Chondrocyte (in vitro differentiated cells): Measurements from ENCODE around the gene RPP38. TPM values are rescaled to one million over a fixed set of nuclear protein-coding genes. Genes with fewer than 3 reads are reported as not detected.

ENCODE experiments used
- DNase-seq: peaks from one replicate; pipeline ENCODE4 v3.0.0; 2021; ENCODE audit warnings: mixed read lengths, low spot score
- H3K27ac Mint-ChIP-seq: one replicate; pipeline ENCODE4 v1.8.0; 2021; ENCODE audit warnings: mild to moderate bottlenecking, moderate library complexity, mixed read lengths; ENCODE audit not compliant: unreplicated experiment
- H3K27me3 Mint-ChIP-seq: 2 replicates; pipeline ENCODE4 v1.8.0; 2021; ENCODE audit warnings: low read depth, mixed read lengths
- H3K36me3 Mint-ChIP-seq: 2 replicates; pipeline ENCODE4 v1.8.0; 2021; ENCODE audit warnings: low read depth, mixed read lengths
- H3K4me1 Mint-ChIP-seq: 2 replicates; pipeline ENCODE4 v1.8.0; 2021; ENCODE audit warnings: low read depth, mild to moderate bottlenecking, mixed read lengths
- H3K4me3 Mint-ChIP-seq: one replicate; pipeline ENCODE4 v1.8.0; 2021; ENCODE audit warnings: mild to moderate bottlenecking, moderate library complexity, mixed read lengths; ENCODE audit not compliant: unreplicated experiment
- H3K9me3 Mint-ChIP-seq: 2 replicates; pipeline ENCODE4 v1.8.0; 2021; ENCODE audit warnings: low read depth, mixed read lengths
- total RNA-seq: library from RNA; stranded (reverse); gene quantifications from 3 replicates; pipeline ENCODE4 v1.2.1, GENCODE V29; 2021
- TF ChIP-seq, protein P1 (sequence below): fragments of 200-600 bp; sonication (generic); IDR thresholded peaks from 2 replicates; pipeline ENCODE4 v1.5.0; 2021; ENCODE audit warnings: antibody characterized with exemption, mild to moderate bottlenecking, moderate library complexity

Gene RPP38
- total RNA-seq, 1 donor from 2014 or later = 14.3 TPM

DNA sequence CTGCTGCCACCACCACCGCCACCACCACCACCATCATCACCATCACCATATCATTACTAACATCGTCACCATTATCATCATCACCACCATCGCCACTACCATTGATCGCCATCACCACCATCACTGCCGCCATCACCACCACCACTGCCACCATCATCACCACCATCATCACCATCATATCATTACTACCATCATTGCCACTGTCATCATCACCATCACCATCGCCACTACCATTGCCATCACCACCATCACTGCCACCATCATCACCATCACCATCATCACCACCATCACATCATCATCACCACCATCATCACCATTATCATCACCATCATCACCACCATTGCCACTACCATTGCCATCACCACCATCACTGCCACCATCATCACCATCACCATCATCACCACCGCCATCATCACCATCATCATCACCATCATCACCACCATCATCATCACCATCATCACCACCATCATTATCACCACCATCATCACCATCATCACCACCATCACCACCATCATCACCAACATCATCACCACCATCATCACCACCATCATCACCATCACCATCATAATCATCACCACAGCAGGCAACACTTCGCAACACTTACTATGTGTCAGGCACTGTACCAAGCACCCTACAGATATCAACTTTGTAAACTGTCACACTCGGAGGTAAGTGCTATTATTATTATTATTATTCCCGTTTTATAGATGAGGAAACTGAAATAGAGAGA, 52.1 kb downstream of the RPP38 start:
- TF ChIP-seq, protein P1, sequence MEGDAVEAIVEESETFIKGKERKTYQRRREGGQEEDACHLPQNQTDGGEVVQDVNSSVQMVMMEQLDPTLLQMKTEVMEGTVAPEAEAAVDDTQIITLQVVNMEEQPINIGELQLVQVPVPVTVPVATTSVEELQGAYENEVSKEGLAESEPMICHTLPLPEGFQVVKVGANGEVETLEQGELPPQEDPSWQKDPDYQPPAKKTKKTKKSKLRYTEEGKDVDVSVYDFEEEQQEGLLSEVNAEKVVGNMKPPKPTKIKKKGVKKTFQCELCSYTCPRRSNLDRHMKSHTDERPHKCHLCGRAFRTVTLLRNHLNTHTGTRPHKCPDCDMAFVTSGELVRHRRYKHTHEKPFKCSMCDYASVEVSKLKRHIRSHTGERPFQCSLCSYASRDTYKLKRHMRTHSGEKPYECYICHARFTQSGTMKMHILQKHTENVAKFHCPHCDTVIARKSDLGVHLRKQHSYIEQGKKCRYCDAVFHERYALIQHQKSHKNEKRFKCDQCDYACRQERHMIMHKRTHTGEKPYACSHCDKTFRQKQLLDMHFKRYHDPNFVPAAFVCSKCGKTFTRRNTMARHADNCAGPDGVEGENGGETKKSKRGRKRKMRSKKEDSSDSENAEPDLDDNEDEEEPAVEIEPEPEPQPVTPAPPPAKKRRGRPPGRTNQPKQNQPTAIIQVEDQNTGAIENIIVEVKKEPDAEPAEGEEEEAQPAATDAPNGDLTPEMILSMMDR = no peak
- no peaks in the 10 kb centered on the region for H3K4me1 Mint-ChIP-seq
- no peak overlapping the region for H3K27ac Mint-ChIP-seq
- H3K27me3 Mint-ChIP-seq = no peaks in the 10 kb centered on the region
- H3K9me3 Mint-ChIP-seq = no peaks in the 10 kb centered on the region
- no peak overlapping the region for H3K4me3 Mint-ChIP-seq
- H3K36me3 Mint-ChIP-seq = no peaks in the 10 kb centered on the region
- DNase-seq = no peak

DNA sequence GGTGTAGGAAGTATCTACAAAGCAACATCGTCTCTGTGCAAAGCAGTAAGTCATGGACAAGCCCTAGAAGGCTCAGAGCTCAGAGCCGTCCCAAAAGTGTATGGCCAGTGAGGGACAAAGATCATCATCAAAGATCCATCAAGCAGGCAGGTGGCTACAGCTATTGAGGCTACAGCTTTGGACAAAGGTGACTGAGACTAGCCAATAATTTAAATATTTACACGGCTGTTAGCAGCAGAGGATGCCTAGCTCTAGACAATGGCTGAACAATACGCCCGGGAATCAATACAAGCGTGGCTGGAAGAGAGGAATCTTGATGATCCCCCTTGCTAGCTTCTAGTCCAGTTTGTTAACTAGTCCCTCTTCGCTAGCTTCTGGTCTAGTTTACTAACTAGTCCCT, 53.4 kb downstream of the RPP38 start:
- no peaks in the 10 kb centered on the region for H3K9me3 Mint-ChIP-seq
- H3K27me3 Mint-ChIP-seq = no peaks in the 10 kb centered on the region
- H3K4me1 Mint-ChIP-seq = no peaks in the 10 kb centered on the region
- DNase-seq = no peak
- no peak overlapping the region for H3K4me3 Mint-ChIP-seq
- no peak overlapping the region for H3K27ac Mint-ChIP-seq
- no peaks in the 10 kb centered on the region for H3K36me3 Mint-ChIP-seq
- TF ChIP-seq, protein P1 = no peak

DNA sequence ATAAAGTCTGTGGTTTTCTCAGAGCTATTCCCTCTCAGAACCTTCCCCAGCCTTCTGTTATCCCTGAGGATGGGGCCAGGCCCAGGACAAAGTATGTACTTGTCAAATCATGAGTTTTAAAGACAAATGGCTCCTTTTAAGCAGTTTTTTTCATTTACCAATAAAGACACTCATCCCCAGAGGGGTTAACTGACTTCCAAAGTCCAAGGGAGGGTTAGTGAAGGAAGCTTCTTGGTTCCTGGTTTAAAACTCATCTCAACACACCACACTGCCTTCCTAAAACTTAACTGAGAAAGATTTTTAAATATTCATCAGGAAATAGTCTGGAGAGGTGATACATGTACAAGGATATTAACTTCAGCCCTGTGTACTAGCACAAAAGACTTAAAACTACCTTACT, 55.4 kb downstream of the RPP38 start:
- TF ChIP-seq, protein P1 = no peak
- Mint-ChIP-seq H3K4me1 (no peaks in the 10 kb centered on the region), H3K36me3 (no peaks in the 10 kb centered on the region), H3K27me3 (no peaks in the 10 kb centered on the region), H3K27ac (no peak overlapping the region), H3K4me3 (no peak overlapping the region), H3K9me3 (no peaks in the 10 kb centered on the region)
- no peak for DNase-seq

Other genes with a start within 250 kb of the RPP38 start
- gene SUV39H2, start 218.5 kb upstream of the RPP38 start, total RNA-seq = 8.3 to 13.1 TPM (median 9.2 TPM) in 3 replicates
- gene DCLRE1C, start 143.3 kb upstream of the RPP38 start, total RNA-seq = 7.1 to 7.4 TPM (median 7.4 TPM) in 3 replicates
- gene MEIG1, start 138.0 kb upstream of the RPP38 start, total RNA-seq = not detected in 3 replicates
- gene OLAH, start 53.4 kb upstream of the RPP38 start, total RNA-seq = 1.9 to 3.4 TPM (median 2.1 TPM) in 3 replicates
- gene ACBD7, start 8.6 kb upstream of the RPP38 start, total RNA-seq = 0.51 to 2.2 TPM (median 1.1 TPM) in 3 replicates
- gene NMT2, start 71.3 kb downstream of the RPP38 start, total RNA-seq = 13.7 to 16.0 TPM (median 14.5 TPM) in 3 replicates